Measurements from ENCODE around the gene ANKRD30B.
"Not testable (repeated sequence)": the region's sequence is repeated elsewhere in the genome, so short reads cannot be mapped to it uniquely, and the experiment has no call there.

DNA sequence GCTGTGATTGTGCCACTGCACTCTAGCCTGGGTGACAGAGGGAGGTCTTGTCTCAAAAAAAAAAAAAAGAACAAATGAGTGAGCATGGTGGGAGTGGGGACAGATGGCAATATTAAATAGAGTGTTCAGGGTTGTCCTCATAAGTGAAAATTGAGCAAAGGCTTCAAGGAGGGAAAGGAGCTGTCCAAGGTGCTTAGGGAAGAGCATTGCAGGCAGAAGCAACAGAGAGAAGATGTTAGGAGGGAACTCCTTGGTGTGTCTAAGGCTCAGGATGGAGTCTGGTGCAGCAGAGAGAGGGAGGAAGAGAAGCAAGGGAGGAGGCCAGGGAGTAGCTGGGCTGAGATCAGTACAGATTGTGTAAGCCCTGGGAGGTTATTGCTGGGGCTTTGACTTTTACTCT, 26.4 kb upstream of the ANKRD30B start:
- not testable (repeated sequence) for TF ChIP-seq EP300, POLR2A, POLR2AphosphoS5 (IDR thresholded peaks at IDR 0.05)
- TF ChIP-seq, protein P1, sequence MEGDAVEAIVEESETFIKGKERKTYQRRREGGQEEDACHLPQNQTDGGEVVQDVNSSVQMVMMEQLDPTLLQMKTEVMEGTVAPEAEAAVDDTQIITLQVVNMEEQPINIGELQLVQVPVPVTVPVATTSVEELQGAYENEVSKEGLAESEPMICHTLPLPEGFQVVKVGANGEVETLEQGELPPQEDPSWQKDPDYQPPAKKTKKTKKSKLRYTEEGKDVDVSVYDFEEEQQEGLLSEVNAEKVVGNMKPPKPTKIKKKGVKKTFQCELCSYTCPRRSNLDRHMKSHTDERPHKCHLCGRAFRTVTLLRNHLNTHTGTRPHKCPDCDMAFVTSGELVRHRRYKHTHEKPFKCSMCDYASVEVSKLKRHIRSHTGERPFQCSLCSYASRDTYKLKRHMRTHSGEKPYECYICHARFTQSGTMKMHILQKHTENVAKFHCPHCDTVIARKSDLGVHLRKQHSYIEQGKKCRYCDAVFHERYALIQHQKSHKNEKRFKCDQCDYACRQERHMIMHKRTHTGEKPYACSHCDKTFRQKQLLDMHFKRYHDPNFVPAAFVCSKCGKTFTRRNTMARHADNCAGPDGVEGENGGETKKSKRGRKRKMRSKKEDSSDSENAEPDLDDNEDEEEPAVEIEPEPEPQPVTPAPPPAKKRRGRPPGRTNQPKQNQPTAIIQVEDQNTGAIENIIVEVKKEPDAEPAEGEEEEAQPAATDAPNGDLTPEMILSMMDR (IDR thresholded peaks at IDR 0.05): not testable (repeated sequence)
